ENCODE measurements around the gene WFS1.

WFS1 gene

DNA sequence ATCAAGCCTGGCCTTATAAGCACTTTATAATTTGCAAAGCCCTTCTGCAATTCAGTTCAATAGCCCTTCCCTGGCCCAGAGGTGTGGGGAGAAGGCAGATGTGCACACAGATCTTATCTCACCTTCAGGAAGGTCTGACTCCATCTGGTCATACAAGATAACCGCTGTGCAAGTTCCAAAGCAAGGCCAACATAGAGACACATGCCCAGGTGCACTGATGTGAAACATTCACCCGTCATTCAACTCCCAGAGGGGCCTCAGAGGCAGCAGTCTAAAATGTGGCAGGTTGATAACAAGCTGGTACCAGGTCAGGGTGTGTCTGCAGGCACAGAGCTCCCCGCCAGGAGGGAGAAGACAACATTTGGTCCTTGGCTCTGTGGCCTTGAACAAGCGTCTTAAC lies 10.9 kb upstream of the WFS1 start:
- in situ Hi-C loops (cut with HindIII; ENCODE audit: low sequenced_read_pairs), result loop anchor here (25.0 kb wide), 2 partner anchors 129 to 271 kb away; no protein-coding TSS in a partner anchor

DNA sequence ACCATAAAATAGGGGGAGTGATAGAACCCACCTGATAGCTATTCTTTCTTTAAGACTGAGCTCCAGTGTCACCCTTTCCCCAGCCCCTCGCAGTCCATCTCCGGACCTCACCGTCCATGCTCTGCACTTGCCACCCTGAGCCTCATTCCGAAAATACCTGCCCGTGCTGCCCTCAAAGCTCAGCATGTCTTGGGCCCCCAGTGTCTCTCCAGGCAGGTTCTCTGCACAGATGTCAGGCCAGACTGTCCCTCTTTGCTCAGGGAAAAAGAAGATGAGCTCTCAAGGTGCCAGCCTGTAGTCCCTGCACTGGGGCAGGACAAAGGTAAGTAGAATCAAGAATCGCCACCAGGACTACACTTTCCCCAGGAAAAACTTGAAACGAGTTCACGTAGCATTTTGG lies 9.8 kb upstream of the WFS1 start:
- in situ Hi-C loops (cut with HindIII; ENCODE audit: low sequenced_read_pairs), result loop anchor here (25.0 kb wide), 2 partner anchors 127 to 273 kb away; no protein-coding TSS in a partner anchor

GRCh38 chr4:6262176-6262575 lies 7.5 kb upstream of the WFS1 start:
- in situ Hi-C loops (cut with HindIII; ENCODE audit: low sequenced_read_pairs), result loop anchor here (25.0 kb wide), 2 partner anchors 125 to 275 kb away; no protein-coding TSS in a partner anchor

DNA sequence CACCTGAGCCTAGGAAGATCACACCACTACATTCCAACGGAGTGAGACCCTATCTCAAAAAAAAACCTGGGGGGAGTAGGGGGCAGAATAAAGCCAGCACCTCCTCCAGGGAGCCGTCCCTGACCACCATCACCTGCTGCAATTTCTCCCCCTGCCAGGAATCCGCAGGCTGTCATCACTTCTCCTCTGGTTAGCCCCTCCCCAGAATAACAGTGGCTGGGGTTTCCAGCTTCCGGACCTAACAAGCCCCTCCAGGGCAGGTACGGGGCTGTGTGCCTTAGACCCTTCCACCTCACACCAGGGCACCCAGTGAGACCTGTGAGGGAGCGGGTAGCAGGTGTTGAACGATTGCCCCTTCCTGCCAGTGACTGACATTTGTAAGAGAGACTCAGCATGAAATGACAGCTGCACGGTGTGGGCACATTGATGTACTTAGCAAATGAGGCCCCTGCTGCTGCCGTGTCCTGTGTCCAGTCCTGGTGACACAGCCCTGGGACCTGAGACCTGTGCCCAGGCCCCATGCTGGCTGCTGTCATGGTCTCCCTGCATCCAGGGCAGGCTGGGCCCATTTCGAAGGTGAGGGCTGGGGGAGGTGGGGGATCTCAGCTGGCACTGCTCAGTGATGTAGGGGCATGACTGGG lies 6.7 kb upstream of the WFS1 start:
- in situ Hi-C loops (cut with HindIII; ENCODE audit: low sequenced_read_pairs), result loop anchor here (25.0 kb wide), 2 partner anchors 124 to 276 kb away; no protein-coding TSS in a partner anchor

DNA sequence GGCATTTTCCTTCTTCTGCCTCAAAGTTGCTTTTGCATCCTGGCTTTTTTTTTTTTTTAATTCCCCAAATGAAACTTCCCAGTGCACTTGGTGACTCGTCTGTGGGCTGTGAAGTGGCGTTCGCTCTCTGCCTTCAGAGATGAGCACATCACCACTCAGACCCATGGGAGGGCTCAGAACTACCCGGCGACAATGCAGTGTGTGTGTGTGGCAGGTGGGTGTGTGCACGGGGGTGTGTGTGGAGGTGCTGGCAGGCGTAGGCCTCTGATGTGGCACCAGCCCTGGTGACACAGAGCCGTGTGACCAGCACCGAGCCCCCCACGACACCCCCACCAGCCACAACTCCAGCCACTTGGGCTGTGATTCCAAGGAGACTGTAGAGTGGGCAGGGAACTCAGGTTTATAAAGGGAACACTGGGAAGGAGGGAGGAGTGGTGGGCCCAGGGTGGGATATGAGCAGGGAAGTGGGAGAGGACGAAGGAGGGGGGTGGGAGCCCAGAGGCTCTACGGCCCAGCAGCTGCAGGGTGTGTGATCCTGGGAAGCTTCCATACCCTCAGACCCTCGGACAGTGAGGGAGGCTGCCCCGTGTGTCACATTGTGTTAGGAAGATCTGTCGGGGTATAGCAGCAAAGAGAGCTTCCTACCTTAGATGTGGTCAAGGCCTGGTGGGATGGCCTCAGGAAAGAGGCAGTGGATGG lies 6.0 kb upstream of the WFS1 start:
- in situ Hi-C loops (cut with HindIII; ENCODE audit: low sequenced_read_pairs), result loop anchor here (25.0 kb wide), 2 partner anchors 124 to 276 kb away; no protein-coding TSS in a partner anchor

- in situ Hi-C loops (cut with HindIII; ENCODE audit: low sequenced_read_pairs), result loop anchor here (25.0 kb wide), 2 partner anchors 123 to 277 kb away; no protein-coding TSS in a partner anchor
These were observed 5.5 kb upstream of the WFS1 start for GRCh38 chr4:6264225-6264540.

GRCh38 chr4:6265546-6265945 lies 4.1 kb upstream of the WFS1 start:
- in situ Hi-C loops (cut with HindIII; ENCODE audit: low sequenced_read_pairs), result loop anchor here (25.0 kb wide), 2 partner anchors 122 to 278 kb away; no protein-coding TSS in a partner anchor

- in situ Hi-C loops (cut with HindIII; ENCODE audit: low sequenced_read_pairs), result loop anchor here (25.0 kb wide), 2 partner anchors 120 to 280 kb away; no protein-coding TSS in a partner anchor
These were observed 2.1 kb upstream of the WFS1 start for GRCh38 chr4:6267573-6267972.

GRCh38 chr4:6268650-6269615 lies 717 bp upstream of the WFS1 start:
- in situ Hi-C loops (cut with HindIII; ENCODE audit: low sequenced_read_pairs), result loop anchor here (25.0 kb wide), 2 partner anchors 118 to 282 kb away; no protein-coding TSS in a partner anchor

DNA sequence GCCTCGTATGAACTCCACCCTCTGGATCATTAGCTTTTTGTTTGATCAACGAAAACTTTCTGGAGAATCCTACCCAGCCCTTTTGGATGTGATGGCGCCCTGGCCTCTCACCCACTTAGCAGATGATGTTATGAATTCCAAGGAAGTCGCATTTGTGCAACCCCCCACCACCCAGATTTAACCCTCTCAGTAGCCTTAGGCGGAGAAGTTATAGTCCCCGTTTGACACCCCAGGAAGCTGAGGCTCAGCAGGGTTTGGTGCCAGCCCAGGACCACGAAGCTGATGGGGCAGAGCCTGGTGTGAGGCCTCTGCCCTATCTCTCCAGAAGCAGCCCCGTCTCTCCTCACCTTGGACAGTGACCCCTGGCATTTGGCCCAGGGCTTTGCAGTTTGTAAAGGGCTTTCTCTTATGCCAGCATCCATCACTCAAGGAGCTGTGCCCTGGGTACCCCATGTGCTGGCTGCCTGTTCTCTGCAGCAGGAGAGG lies 1.0 kb downstream of the WFS1 start:
- in situ Hi-C loops (cut with HindIII; ENCODE audit: low sequenced_read_pairs), result loop anchor here (25.0 kb wide), 2 partner anchors 117 to 283 kb away; no protein-coding TSS in a partner anchor

GRCh38 chr4:6271206-6271605 lies 1.6 kb downstream of the WFS1 start:
- in situ Hi-C loops (cut with HindIII; ENCODE audit: low sequenced_read_pairs), result loop anchor here (25.0 kb wide), 2 partner anchors 116 to 284 kb away; no protein-coding TSS in a partner anchor

GRCh38 chr4:6271701-6272465 lies 2.2 kb downstream of the WFS1 start:
- in situ Hi-C loops (cut with HindIII; ENCODE audit: low sequenced_read_pairs), result loop anchor here (25.0 kb wide), 2 partner anchors 115 to 285 kb away; no protein-coding TSS in a partner anchor

GRCh38 chr4:6272863-6273660 lies 3.4 kb downstream of the WFS1 start:
- in situ Hi-C loops (cut with HindIII; ENCODE audit: low sequenced_read_pairs), result loop anchor here (25.0 kb wide), 2 partner anchors 114 to 286 kb away; no protein-coding TSS in a partner anchor

GRCh38 chr4:6273661-6273990 lies 4.0 kb downstream of the WFS1 start:
- in situ Hi-C loops (cut with HindIII; ENCODE audit: low sequenced_read_pairs), result loop anchor here (25.0 kb wide), 2 partner anchors 114 to 286 kb away; no protein-coding TSS in a partner anchor

DNA sequence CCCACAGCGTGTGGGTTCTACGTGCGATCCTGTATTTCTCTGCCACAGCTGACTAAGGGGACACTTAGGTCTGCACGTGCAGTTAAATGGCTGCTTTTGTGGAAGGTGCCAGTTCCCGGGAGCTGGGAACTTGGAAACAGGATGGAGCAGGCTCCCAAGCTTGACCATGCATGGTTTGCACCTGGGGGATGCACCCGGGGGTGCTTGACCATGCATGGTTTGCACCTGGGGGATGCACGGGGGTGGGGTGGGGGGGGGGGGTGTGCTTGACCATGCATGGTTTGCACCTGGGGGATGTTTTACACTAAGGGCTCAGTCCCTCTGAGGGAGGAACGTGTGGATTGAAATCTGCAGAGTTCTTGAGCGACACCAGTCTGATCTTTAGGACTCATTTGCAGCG lies 5.7 kb downstream of the WFS1 start:
- in situ Hi-C loops (cut with HindIII; ENCODE audit: low sequenced_read_pairs), result no loop called here

DNA sequence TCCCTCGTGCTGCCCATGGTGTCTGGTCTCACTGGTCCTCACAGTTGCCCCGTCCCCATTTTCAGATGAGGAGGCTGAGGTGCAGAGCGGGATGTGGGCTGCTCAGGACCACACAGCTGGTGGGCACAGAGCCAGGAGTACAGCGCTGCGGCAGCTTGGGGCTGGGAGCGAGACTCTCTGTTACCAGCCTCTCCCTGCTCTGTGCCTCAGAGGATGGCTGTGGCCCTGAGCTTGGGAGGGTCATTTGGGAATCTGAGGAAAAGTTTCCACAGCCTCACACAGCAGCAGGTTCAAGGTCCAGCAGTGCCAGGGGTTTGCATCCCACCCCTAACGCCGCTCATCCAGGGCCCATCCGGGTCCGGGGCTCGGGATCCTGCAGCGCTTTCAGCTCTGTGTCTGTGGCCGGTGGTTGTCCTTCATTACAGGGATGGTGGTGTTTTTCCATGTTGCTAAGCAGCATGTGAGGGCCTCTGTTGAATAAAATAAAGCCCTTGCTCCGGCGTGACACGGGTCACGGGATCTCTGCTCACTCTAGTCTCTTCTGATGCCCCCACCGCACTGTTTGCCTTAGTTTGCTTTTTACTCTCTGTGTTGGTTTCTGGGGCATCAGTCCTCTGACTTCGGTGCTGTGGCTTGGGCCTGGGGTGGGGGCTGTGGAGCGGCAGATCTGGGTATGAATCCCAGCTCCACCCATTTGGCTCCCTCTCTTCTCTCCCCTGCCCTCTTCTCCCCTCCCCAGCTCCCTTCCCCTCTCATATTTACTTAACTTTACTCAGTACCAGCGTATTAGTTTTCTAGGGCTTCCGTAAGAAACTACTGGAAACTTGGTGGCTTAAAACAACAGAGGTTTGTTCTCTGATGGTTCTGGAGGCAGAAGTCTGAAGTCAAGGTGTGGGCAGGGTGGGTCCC lies 6.5 kb downstream of the WFS1 start:
- in situ Hi-C loops (cut with HindIII; ENCODE audit: low sequenced_read_pairs), result no loop called here

- in situ Hi-C loops (cut with HindIII; ENCODE audit: low sequenced_read_pairs), result no loop called here
These were observed 7.6 kb downstream of the WFS1 start for GRCh38 chr4:6277139-6277802.

Measured in DLD1 (cell line).